Heart left ventricle (tissue), 16 donors: ENCODE data around the gene NHLRC4. TPM values are rescaled to one million over a fixed set of nuclear protein-coding genes. Genes with fewer than 3 reads are reported as not detected.

Experiments used
- ATAC-seq, 4 donors: fragments of 200-7000 bp; cut with Tn5 transposase; one replicate each; pipeline ENCODE4 v1.9.1; 2020 to 2022; ENCODE audit warnings: moderate library complexity in 4 of 4, mild to moderate bottlenecking in 3 of 4, moderate number of reproducible peaks in 1 of 4
- DNase-seq, 5 donors: peaks; one replicate each; pipeline ENCODE4 v3.0.0-alpha.2; 2020
- H3K27ac ChIP-seq, 12 donors: fragments of 200-600 bp; sonication (generic) in 4 of 12; one replicate each; pipeline versions ENCODE4 v1.5.0 to v1.8.0; 2016 to 2022; ENCODE audit warnings: mild to moderate bottlenecking in 2 of 12
- H3K27me3 ChIP-seq, 9 donors: fragments of 200-600 bp; sonication (generic) in 2 of 9; one replicate each; pipeline versions ENCODE4 v1.5.1 to v1.8.0; 2016 to 2022; ENCODE audit warnings: mild to moderate bottlenecking in 3 of 9
- H3K36me3 ChIP-seq, 9 donors: fragments of 200-600 bp; sonication (generic) in 2 of 9; one replicate each; pipeline versions ENCODE4 v1.5.0 to v1.8.0; 2018 to 2022; ENCODE audit warnings: mild to moderate bottlenecking in 2 of 9
- H3K4me1 ChIP-seq, 12 donors: fragments of 200-600 bp; sonication (generic) in 4 of 12; one replicate each; pipeline versions ENCODE4 v1.5.0 to v1.8.0; 2016 to 2022; ENCODE audit warnings: mild to moderate bottlenecking in 3 of 12
- H3K4me3 ChIP-seq, 12 donors: fragments of 200-600 bp; sonication (generic) in 4 of 12; one replicate each; pipeline versions ENCODE4 v1.5.0 to v1.8.0; 2017 to 2022; ENCODE audit warnings: mild to moderate bottlenecking in 9 of 12, moderate library complexity in 4 of 12
- H3K9me3 ChIP-seq, 12 donors: fragments of 200-600 bp; sonication (generic) in 4 of 12; one replicate each; pipeline versions ENCODE4 v1.5.0 to v1.8.0; 2016 to 2022; ENCODE audit warnings: mild to moderate bottlenecking in 1 of 12
- CTCF ChIP-seq, 12 donors: fragments of 200-600 bp; sonication (generic) in 4 of 12; IDR thresholded peaks; one replicate each; pipeline versions ENCODE4 v1.5.0 to v1.8.0; 2018 to 2022; ENCODE audit warnings: antibody characterized with exemption in 12 of 12, mild to moderate bottlenecking in 5 of 12
- POLR2A ChIP-seq, 2 donors: fragments of 450-650 bp; IDR thresholded peaks; one replicate each; pipeline ENCODE4 v1.6.1; 2017; ENCODE audit warnings: antibody characterized with exemption in 2 of 2, mild to moderate bottlenecking in 2 of 2, moderate library complexity in 2 of 2
- WGBS, 4 donors: extraction: QIAGEN DNeasy Blood & Tissue Kit in 2 of 4; methylation state at CpG; one replicate each; pipeline versions ENCODE4 v1.1.5 to v1.1.7; 2013 to 2018; 5-methylcytosine and 5-hydroxymethylcytosine counted together
- intact Hi-C, 10 donors: fragments of 100-400 bp; cut with DNase I; formaldehyde crosslinking; loops; one replicate each; pipeline versions ENCODE4 v1.11.1 to v1.14.2; 2022
- polyA plus RNA-seq, 2 donors: library from polyadenylated mRNA; stranded (reverse); fragments of 200-250 nt; gene quantifications; one replicate each; pipeline ENCODE4 v1.2.3, GENCODE V29; 2013
- total RNA-seq, 9 donors: library from RNA; depleted of rRNA in 2 of 9; stranded (reverse); fragments of >200 nt in 2 of 9; fragmentation: NEBNext Ultra II Directional in 3 of 9; extraction: Animal tissue kit (Norgen Biotek cat#: 25700) in 3 of 9; gene quantifications; one replicate each; pipeline versions ENCODE4 v1.1.0 to v1.2.4, GENCODE V29; 2016 to 2023
- donor health status: ischemic (EF 13 %, LVEDD 7.1; RV severe dilation, severe dysfunction).
- donor health status: healthy with polysubstance abuse.
- donor health status: DM: no; HTN: yes; CAD: no.
- donor health status: DM: no; HTN: no; CAD: no.
- donor health status: ischemic (EF 25% LVEDD 6.9; RV normal size, moderate dysfunction).
- donor health status: ischemic (EF 25% LVEDD 5.7; RV mildly dilated, moderate dysfunction).
- donor health status: healthy.
- donor health status: DM: yes; HTN: yes; CAD: no.
- donor health status: ischemic (EF 35%, LVEDD 5.7; RV mildly dilated, moderate dysfunction).
- donor health status: nonischemic (EF 11% LVEDD 7.7; RV severe dilation, severe dysfunction).
- donor health status: DM: yes; HTN: yes; CAD: no.
- donor health status: PGD.
- donor health status: ischemic (EF 29% LVEDD 5.4; RV normal size, mild dysfunction).
- donor health status: nonischemic (EF 23%, LVEDD 6.1; RV moderate dilation, normal function).

The NHLRC4 gene
- total and polyA plus RNA-seq, 11 donors: 0.23 to 0.86 (median 0.48) TPM; not detected in 1

GRCh38 chr16:530111-530817 is 36.5 kb upstream of the NHLRC4 start:
- Histone ChIP-seq H3K27ac (no peak overlapping the region), H3K27me3 (no peaks in the 10 kb centered on the region), H3K36me3 (peaks cover 0 to 7% (median 0%) of the 10 kb centered on the region in 9 donors), H3K4me1 (peaks cover 11 to 74% (median 44%) of the 10 kb centered on the region in 12 donors), H3K9me3 (no peaks in the 10 kb centered on the region), H3K4me3 (no peak overlapping the region)
- TF ChIP-seq POLR2A (IDR thresholded peaks at IDR 0.05) (no peak), CTCF (IDR thresholded peaks at IDR 0.05) (no peak)
- ATAC-seq: no peak
- WGBS, 4 donors: 84 to 92% (median 90%) methylated on average over 17 to 23 of the region's 23 CpGs
- DNase-seq: no peak
- intact Hi-C loops: no loop called here

GRCh38 chr16:531494-532125 is 35.2 kb upstream of the NHLRC4 start:
- 83 to 90% (median 85%) methylated on average over 15 to 16 of the region's 16 CpGs for WGBS, 4 donors
- Histone ChIP-seq H3K36me3 (peaks cover 0 to 11% (median 0%) of the 10 kb centered on the region in 9 donors), H3K9me3 (no peaks in the 10 kb centered on the region), H3K27me3 (no peaks in the 10 kb centered on the region), H3K27ac (no peak overlapping the region), H3K4me3 (no peak overlapping the region), H3K4me1 (peaks cover 4 to 62% (median 31%) of the 10 kb centered on the region in 12 donors)
- TF ChIP-seq POLR2A (IDR thresholded peaks at IDR 0.05) (no peak), CTCF (IDR thresholded peaks at IDR 0.05) (no peak)
- ATAC-seq: no peak
- no peak for DNase-seq
- intact Hi-C loops: no loop called here

GRCh38 chr16:533391-534123 is 33.2 kb upstream of the NHLRC4 start:
- no peak overlapping the region for H3K4me3 ChIP-seq
- peaks cover 2 to 53% (median 26%) of the 10 kb centered on the region in 12 donors for H3K4me1 ChIP-seq
- no peak overlapping the region for H3K27ac ChIP-seq

More at GRCh38 chr16:533391-534123, 33.2 kb upstream of the NHLRC4 start:
- intact Hi-C loops: no loop called here
- ATAC-seq: peak in 1 of 4 donors; percentile 5
- Histone ChIP-seq H3K36me3 (peaks cover 0 to 28% (median 4%) of the 10 kb centered on the region in 9 donors), H3K27me3 (no peaks in the 10 kb centered on the region), H3K9me3 (no peaks in the 10 kb centered on the region)
- no peak for TF ChIP-seq CTCF (IDR thresholded peaks at IDR 0.05)
- no peak for TF ChIP-seq POLR2A (IDR thresholded peaks at IDR 0.05)
- DNase-seq: no peak
- WGBS, 4 donors: 67 to 82% (median 72%) methylated on average over 16 to 30 of the region's 30 CpGs
